Heart left ventricle (tissue), 13 donors: ENCODE measurements around the gene FBXO4.

Experiments
- POLR2A ChIP-seq, 2 donors: fragments of 450-650 bp; IDR thresholded peaks; one replicate each; pipeline ENCODE4 v1.6.1; 2017; ENCODE audit warnings: antibody characterized with exemption in 2 of 2, mild to moderate bottlenecking in 2 of 2, moderate library complexity in 2 of 2
- TF ChIP-seq, protein P1 (sequence below), 12 donors: fragments of 200-600 bp; sonication (generic) in 4 of 12; IDR thresholded peaks; one replicate each; pipeline versions ENCODE4 v1.5.0 to v1.8.0; 2018 to 2022; ENCODE audit warnings: antibody characterized with exemption in 12 of 12, mild to moderate bottlenecking in 5 of 12
- donor health status: ischemic (EF 13 %, LVEDD 7.1; RV severe dilation, severe dysfunction).
- donor health status: DM: no; HTN: yes; CAD: no.
- donor health status: DM: no; HTN: no; CAD: no.
- donor health status: ischemic (EF 25% LVEDD 6.9; RV normal size, moderate dysfunction).
- donor health status: ischemic (EF 25% LVEDD 5.7; RV mildly dilated, moderate dysfunction).
- donor health status: ischemic (EF 35%, LVEDD 5.7; RV mildly dilated, moderate dysfunction).
- donor health status: nonischemic (EF 11% LVEDD 7.7; RV severe dilation, severe dysfunction).
- donor health status: DM: yes; HTN: yes; CAD: no.
- donor health status: PGD.
- donor health status: ischemic (EF 29% LVEDD 5.4; RV normal size, mild dysfunction).
- donor health status: nonischemic (EF 23%, LVEDD 6.1; RV moderate dilation, normal function).

DNA sequence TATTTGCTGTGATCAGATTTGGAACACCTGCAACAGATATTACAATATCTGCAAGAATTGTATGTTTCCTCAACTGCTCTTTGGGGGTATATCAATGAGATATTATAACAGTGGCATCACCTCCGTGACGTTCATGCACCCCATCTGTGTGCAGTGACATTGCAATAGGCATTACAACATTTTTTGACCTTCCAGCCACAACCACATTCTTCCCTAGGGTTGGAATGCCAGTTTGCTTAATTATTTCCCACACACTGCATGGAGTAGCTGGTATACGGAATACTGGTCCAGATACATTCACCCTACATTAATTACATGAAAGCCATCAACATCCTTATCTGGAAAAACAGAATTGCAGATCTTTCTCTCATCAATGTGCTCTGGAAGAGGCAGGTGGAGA lies 42.3 kb downstream of the FBXO4 start:
- TF ChIP-seq, protein P1, sequence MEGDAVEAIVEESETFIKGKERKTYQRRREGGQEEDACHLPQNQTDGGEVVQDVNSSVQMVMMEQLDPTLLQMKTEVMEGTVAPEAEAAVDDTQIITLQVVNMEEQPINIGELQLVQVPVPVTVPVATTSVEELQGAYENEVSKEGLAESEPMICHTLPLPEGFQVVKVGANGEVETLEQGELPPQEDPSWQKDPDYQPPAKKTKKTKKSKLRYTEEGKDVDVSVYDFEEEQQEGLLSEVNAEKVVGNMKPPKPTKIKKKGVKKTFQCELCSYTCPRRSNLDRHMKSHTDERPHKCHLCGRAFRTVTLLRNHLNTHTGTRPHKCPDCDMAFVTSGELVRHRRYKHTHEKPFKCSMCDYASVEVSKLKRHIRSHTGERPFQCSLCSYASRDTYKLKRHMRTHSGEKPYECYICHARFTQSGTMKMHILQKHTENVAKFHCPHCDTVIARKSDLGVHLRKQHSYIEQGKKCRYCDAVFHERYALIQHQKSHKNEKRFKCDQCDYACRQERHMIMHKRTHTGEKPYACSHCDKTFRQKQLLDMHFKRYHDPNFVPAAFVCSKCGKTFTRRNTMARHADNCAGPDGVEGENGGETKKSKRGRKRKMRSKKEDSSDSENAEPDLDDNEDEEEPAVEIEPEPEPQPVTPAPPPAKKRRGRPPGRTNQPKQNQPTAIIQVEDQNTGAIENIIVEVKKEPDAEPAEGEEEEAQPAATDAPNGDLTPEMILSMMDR (IDR thresholded peaks at IDR 0.05), result no peak
- TF ChIP-seq POLR2A (IDR thresholded peaks at IDR 0.05), result no peak
